Hematopoietic multipotent progenitor cell treated with erythropoietin and hydrocortisone succinate and interleukin-3 and kit ligand, for 4 days (in vitro differentiated cells): ENCODE results near the gene ZNF451.

ENCODE experiments used
- DNase-seq: peaks from one replicate; pipeline ENCODE4 v3.0.0-alpha.2; 2015

The ZNF451 gene

DNA sequence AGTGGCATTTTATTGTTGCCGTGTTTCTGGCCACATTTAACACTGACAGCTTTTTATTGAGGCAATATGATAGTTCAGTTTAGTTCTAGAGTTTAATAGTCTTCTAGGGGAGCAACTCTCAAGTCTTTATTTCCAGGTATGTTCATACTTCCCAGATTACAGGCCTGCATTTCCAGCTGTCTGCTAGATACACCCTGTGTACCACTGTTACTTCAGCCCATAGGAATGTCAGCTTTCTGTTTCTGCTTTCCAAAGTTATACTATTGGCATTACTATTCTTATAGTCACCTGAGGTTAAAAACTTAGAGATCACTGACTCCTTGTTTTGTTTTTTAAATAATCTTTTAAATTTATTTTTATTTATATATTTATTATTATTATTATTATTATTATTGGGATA lies 7.6 kb downstream of the ZNF451 start:
- DNase-seq: no peak

DNA sequence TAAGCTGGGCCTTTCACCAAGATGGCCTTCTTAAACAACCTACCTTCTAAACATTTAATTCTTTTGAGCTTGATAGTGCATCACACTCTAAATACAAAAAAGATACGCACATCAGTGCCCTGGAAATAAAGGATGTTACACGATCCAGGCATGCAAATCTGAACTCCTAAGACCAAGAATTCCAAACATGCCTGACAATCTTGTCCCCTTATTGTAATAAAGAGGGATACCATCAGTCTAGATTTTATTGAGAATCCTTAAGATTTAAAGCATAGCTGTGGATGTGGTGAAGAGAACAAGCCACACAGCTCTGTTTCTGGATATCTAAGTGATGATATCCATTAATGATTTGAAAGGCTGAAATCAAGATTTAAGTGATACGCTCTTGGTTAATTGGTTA lies 13.0 kb downstream of the ZNF451 start:
- DNase-seq: no peak

DNA sequence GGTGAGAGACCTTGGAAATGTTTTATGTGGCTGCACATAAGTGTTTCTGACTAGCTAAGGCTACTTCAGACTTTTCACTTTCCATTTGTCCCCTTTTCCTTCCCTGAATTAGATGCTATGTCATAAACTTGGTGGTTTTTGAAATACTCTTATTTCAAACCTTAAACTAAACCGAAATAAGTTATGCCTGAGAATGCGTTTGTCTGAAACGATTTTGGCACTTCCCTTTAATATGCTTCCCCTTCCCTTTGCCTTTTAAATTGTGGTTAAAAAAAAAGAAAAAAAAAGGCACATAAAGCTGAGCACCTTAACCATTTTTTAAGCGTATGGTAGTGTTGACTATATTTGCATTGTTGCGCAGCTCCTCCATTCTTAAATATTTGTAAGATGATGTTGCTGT lies 14.3 kb downstream of the ZNF451 start:
- peak; percentile 52 for DNase-seq

DNA sequence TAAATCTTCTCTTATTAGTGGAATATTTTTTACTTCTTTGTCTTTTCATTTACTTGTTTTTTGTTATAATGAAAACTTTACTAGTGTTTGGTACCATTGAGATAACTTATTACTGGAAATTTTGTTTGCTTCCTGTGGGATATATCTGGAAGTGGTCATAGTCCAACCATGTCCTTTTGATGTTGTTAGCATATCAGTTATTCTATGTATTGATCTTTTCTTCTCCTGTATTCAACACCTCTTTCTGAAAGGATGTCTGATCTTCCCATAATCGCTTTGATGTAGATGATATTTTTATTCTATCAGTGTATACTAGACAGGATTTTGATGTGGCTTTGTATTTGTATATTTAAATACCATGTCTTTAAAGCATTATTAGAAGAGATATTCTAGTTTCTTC lies 17.0 kb downstream of the ZNF451 start:
- DNase-seq: no peak

DNA sequence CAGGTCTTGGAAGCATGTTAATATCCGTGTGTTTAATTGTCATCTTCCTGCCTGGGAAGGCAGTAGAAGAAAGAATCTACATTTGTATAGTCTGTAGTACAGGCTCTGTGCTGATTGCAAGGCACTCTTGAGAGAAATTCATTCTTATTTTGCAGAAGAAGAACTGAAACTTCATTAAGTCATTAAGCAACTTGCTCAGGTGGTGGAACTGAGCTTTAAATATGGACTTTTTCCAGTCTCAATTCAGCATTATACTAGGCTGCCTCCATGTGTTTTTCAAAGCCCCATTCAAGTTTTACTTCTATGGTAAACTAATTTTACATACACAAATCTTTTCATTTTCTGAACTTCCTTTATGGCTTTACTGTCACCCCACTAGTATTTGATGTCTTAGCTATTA lies 18.7 kb downstream of the ZNF451 start:
- DNase-seq: no peak

DNA sequence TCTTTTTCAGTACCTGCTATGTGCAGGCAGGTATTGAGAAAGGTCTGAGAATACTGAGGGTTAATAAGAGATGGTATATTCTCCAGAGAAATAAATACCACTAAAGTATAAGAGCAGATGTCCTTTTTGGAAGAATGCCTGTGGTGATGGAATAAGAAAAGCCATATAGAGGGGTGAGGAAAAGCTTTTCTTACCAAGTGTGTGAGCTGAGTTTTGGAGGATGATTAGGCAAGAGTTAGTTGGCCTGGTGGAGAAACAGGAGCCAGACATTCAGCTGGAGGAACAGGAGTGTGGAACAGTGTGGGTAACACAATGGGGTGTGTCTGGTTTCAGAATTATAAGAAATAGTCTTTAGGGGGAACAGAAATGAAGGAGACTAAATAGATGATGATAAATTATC lies 19.9 kb downstream of the ZNF451 start:
- no peak for DNase-seq

DNA sequence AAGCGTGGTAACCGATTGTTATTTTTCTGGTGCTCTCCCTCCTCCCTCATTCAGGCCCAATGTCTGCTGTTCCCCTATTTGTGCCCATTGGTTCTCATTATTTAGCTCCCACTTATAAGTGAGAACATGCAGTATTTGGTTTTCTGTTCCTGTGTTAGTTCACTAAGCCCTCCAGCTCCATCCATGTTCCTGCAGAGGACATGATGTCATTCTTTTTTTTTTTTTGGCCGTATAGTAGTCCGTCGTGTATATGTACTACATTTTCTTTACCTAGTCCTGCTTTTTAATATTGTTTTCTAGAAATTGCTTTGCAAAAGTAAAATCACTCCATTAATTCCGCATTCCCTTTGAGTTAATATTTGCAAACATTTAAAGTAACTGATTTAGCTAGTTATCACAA lies 23.1 kb downstream of the ZNF451 start:
- DNase-seq: no peak

DNA sequence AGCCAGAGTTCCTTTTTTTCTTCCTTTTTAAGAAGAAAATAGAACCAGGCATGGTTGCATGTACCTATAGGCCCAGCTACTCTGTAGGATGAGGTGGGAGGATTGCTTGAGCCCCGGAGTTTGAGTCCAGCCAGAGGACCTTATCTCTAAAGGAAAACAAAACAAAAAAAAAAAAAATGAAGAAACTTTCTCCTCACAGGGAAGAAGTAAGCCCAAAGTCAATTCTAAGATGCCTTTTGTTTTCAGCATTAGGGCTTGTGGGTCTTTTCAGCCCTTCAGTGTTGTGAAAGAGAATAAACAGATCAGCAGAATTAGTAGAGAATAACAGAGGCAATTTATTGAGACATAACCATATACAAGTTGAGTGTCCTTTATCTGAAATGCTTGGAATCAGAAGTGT lies 26.8 kb downstream of the ZNF451 start:
- DNase-seq: no peak

DNA sequence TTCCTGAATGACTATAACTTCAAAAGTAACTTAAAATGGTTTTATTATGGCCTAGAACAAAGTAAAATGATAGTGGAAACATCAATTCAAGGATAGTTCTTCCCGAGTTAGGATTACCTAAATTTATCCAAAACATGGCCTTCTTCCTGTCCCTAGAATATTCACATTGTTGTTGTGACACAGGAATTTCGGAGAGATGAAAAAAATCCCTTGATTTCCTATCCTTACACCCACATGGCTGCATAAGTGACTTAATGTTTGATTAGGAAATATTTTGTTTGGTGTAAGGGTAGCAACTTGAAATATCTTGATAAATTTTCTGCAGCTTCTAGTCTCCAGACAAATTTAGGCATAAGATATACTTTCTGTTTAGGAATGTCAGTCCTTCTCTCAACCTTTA lies 27.8 kb downstream of the ZNF451 start:
- DNase-seq: no peak

DNA sequence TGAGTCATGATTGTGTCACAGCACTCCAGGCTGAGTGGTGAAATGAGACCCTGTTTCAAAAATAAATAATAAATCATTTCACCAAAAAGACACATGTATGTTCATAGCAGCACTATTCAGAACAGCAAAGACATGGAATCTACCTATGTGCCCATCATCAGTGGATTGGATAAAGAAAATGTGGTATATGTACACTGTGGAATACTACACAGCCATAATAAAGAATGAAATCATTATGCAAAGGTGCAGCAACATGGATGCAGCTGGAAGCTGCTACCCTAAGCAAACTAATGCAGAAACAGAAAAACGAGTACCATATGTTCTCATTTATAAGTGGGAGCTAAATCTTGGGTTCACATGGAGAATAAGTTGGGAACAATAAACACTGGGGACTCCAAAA lies 33.1 kb downstream of the ZNF451 start:
- no peak for DNase-seq

DNA sequence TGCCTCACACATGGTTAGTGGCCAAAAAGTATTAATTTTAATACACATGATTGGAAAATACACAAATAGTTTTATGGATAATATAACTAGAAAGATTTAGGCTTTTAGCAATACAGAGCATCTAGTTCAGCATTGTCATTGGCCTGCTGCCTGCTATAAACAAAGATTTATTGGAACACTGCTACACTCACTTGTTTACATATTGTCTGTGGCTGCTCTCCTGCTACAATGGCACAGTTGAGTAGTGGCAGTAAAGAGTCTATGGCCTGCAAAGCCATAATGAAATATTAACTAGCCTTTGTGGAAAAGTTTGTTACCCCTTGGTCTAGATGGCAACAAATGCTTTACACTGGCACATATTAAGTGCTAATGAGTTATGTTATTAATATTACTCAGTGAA lies 37.8 kb downstream of the ZNF451 start:
- DNase-seq: no peak

DNA sequence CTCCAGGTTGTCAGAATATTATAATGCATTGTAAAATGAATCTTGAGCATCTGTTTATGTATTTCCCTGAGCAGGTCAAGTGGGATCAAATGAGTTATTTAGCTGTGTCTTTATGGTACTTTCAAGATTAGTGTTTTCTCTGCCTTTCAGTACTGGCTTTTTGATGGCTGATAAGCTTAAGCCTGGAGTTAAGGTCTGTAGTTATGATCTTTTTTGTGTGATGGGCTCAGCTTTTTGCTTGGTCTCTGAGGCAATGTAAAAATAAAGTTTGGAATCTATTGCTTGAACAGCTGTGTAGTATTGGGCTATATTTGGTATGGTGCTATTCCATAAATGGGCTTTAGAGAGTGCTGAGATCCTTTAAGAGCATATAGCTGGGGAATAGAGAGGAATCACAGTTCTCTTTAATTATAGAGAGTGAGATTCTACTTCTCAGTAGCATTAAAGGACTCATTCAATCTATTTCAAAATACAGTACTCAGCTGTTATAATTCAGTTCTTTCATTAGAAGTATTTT lies 40.7 kb downstream of the ZNF451 start:
- DNase-seq: no peak

DNA sequence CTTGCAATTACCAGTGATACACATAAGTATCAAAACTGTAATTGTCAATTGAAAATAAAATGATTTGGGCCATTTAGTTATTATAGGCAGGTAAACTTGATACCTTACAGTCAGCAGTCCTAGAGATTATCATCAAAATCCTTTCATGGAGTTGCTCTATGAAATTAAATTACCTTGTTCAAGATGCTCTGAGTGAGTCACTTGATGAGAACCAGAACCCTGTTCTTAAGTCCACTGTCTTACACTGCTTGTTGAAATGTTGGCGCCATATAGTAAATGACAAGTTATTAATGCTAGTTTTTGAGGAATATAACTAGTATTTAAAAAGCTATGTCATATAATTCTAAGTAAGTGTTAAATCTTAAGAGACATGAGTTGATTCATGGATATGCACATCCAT lies 45.0 kb downstream of the ZNF451 start:
- no peak for DNase-seq

DNA sequence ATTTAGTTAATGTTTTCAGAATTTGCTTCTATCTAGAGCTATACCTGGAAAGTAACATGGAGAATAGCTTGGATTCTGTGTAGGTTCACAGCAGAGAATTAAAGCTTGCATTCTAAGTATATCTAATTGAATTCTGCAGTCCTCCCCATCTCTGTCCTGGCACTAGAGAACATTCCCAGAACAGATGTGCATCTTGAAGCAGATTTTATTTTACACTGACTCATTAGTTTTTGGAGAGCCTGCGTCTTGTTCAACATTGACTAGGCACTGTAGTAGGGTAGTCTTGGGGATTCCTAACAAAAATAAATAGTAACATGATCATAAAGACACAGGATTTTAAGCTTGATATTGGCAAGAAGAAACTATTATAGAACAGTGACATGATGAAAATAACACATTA lies 45.9 kb downstream of the ZNF451 start:
- no peak for DNase-seq

DNA sequence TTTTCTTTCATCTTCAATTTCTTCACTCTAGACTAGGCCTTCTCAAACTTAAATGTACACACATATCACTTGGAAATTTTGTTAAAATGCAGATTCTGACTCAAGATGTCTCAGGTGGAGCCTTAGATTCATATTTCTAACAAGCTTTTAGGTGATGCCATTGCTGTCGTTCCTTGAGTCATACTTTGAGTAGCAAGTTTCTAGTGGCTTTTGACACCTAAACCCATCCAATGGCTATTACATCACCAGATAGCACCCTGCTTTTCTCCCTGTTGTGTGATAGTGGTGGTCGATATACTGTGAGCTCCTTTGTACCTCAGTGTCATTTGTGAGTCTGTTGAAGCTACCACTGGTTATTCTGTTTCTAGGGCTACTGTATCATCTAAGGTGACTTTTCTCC lies 47.4 kb downstream of the ZNF451 start:
- DNase-seq: no peak

DNA sequence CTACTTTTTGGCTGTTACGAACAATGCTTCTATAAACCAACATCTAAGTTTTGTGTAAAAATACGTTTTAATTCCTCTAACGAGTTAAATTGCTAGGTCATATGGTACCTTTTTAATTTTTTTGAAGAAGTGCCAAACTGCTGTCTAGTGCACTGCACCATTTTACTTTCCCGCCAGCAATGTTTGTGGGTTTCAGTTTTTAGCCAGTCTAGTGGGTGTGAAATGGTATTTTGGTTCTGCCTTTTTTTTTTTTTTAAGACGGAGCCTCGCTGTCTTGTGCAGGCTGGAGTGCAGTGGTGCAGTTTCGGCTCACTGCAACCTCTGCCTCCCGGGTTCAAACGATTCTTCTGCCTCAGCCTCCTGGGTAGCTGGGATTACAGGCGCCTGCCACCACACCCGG lies 48.0 kb downstream of the ZNF451 start:
- DNase-seq: no peak

DNA sequence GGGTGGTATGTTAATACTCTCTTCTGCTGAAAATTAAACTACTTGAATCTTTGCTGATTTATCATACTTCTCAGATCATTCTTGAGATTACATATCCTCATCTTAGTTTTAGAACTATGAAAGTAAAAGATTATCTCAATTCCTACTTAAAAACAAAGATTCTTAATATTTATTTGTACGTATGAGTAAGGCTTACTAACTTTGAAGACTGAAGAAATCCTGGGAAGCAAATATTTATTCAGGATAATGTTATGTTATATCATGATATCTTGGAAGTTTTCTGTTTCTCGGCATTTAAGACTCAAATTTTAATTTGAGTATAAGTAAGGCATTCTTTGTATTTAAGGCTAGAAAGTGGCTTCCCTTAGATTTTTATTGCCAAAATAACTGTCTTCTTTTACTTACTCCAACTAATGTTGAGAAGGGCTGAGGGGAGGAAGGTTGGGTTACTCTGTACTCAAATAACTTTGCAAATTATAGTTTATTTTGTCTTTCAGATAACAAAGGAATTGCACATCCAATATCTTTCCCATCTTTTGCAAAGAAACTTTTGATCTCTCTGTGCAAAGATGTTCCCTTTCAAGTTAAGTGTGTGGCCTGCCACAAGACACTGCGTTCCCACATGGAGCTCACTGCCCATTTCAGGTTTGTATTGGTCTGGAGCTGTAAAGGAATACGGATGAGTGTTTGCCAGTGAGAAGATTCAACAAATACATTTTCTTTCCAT lies 51.6 kb downstream of the ZNF451 start:
- DNase-seq: no peak

DNA sequence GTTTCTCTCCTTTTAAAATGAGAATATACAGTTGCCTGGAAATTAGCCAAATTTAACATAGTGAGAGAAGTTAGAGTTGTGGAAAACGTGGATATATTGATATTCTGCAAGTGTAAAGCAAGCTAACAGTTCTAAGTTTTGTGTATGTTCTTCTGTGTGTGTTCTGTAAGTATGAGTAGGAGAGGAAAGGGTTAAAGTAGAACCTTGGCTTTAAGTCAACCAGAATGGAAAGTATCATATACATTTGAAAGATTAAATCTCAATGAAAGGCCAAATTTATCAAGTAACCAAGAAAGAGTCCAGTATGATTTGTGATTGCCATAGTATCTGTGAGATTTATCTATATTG lies 52.2 kb downstream of the ZNF451 start:
- DNase-seq: no peak

DNA sequence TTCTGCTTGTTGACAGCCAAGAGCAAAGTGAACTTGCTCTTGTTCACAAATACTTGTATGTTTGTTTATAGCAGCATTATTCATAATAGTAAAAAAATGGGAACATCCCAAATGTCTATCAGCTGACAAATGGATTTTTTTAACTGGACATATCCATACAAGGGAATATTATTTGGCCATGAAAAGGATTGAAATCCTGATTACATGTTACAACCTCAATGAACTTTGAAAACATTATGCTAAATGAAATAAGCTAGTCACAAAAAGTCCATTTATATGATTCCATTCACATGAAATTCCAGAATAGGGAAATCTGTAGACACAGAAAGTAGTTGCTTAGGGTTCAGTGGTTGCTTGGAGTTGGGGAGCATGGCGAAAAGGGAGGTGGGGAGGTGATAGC lies 53.7 kb downstream of the ZNF451 start:
- DNase-seq: no peak

DNA sequence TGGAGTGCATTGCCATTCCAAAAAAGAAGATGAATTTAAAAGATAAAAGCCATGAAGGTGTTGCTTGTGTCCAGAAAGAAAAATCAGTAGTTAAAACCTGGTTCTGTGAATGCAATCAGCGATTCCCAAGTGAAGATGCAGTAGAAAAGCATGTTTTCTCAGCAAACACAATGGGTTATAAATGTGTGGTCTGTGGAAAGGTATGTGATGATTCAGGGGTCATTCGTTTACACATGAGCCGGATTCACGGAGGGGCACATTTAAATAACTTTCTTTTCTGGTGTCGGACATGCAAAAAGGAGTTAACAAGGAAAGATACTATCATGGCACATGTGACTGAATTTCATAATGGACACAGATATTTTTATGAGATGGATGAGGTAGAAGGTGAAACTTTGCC lies 57.4 kb downstream of the ZNF451 start:
- no peak for DNase-seq

DNA sequence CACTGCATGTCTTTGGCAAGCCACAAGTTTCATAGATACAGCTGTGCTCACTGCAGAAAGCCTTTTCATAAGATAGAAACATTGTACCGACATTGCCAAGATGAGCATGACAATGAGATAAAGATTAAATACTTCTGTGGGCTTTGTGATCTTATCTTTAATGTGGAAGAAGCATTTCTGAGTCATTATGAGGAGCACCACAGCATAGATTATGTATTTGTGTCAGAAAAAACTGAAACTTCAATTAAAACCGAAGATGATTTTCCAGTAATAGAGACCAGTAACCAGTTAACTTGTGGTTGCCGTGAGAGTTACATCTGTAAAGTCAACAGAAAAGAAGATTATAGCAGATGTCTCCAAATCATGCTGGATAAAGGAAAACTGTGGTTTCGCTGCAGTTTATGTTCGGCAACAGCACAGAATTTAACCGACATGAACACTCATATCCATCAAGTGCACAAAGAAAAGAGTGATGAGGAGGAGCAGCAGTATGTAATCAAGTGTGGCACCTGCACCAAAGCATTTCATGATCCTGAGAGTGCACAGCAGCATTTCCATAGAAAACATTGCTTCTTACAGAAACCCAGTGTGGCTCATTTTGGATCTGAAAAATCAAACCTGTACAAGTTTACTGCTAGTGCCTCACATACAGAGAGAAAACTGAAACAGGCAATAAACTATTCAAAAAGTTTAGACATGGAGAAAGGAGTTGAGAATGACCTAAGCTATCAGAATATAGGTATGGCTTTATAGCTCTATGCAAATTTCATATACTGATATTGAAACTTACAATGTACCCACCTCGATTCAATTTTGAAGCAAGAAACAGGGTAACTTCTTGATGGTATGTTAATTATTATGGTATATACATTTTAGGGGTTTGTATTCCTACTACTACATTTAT lies 58.2 kb downstream of the ZNF451 start:
- DNase-seq: peak; percentile 41

DNA sequence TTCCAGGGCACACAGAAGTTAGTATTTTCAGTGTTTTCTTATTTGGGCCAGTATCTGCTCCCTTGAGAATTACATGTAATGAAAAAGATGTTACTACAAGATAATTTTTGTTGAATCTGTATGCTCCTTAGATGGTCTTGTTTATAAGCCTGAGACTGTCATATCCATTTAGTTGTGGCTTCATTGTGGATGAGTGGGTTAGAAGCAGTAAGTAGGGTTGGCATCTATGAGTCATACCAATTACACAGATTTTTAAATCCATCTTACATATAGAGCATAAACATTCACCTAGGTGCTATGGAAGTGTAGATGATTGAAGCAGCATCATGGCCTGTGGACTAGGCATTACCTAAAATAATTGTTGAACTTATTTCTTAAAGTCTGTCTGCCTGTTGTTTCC lies 68.7 kb downstream of the ZNF451 start:
- DNase-seq: no peak

DNA sequence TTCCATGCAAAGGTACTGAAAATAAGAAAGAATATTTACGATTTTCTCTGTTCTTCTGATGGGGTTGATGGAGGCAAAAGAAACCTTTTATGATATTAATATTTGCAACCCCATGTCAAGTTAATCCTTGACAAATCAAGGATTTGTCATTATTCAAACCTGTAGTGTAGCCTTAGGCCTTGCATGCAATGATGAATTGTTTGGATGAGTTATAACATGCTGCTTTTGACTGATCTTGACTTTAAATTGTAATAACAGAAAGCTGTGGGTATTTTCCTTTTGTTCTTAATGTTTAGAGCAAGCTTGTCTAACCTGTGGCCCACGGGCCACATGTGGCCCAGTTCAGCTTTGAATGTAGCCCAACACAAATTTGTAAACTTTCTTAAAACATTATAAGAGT lies 69.1 kb downstream of the ZNF451 start:
- no peak for DNase-seq

DNA sequence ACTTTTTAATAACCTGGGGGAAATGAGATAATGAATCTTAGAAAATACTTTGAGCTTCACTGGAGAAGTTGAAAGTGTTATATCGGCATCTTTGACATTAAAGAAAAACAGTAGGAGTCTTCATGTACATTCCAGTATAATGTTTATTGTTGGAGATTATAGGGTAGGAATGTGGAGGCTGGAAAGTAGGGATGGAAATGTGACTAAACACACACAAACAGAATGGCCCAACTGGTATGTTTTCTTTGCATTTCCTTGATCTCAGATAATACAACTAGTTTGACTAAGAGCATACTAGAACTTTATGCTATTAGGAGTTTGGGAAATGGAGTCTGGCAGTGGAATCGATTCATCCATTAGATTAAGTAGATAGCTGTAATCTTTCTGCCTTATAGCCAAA lies 72.0 kb downstream of the ZNF451 start:
- no peak for DNase-seq

DNA sequence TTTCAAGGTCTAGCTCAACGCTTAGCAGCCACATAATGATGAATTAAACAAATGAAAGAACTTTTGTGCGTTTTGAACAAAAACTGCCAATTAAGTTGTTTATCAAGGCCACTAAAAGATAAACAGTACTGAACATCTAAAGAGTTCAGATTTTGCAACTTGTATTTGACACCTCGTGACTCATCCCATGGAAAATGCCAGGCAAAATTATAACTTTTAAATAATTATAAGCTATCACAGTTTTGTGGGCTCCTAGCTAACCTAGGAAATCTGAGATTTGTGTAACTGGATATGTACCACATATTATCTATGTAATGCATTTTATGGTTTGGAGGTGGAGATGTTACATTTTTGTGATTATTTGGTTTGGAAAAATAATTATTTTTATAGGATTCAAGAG lies 72.5 kb downstream of the ZNF451 start:
- DNase-seq: no peak
